Right lobe of liver (tissue), 4 donors: Measurements from ENCODE around the gene ZDHHC1.

Experiments used
- CTCF ChIP-seq, 4 donors: fragments of 200-600 bp in 3 of 4; fragments of 450-650 bp in 1 of 4; IDR thresholded peaks; one replicate each; pipeline versions ENCODE4 v1.5.1 to v1.8.0; 2016 to 2022; ENCODE audit warnings: antibody characterized with exemption in 4 of 4, mild to moderate bottlenecking in 2 of 4
- POLR2A ChIP-seq: fragments of 450-650 bp; IDR thresholded peaks from one replicate; pipeline ENCODE4 v1.6.1; 2017; ENCODE audit warnings: antibody characterized with exemption, mild to moderate bottlenecking
- donor health status: DM: no; HTN: no; CAD: no.
- donor health status: DM: no; HTN: no; CAD: no.
- donor health status: DM: no; HTN: yes; CAD: no.

GRCh38 chr16:67431775-67432505, 15.7 kb upstream of the ZDHHC1 start:
- TF ChIP-seq CTCF (IDR thresholded peaks at IDR 0.05) (no peak), POLR2A (no peak)
